ENCODE measurements around the gene P3H2.

DNA sequence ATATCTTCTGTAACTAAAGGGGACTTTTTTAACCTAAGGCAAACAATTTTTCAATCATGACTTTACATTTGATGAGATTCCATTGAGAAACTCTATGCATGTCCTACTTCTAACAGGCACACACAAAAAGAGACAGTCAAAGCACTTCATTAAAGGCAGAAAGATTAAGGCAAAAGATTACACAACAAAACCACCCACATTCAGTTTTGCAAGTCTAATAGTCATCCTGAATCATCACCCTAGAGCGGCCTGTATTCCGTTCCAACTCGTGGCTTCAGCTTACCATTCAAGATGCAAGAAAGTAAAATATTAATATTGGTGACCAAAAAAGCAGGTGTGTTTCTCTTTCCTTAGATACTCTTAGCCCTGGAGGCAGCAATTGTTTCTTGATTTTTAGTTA lies 205.9 kb downstream of the P3H2 start:
- no peak for TF ChIP-seq POLR2A (IDR thresholded peaks at IDR 0.05)
- TF ChIP-seq, protein P1, sequence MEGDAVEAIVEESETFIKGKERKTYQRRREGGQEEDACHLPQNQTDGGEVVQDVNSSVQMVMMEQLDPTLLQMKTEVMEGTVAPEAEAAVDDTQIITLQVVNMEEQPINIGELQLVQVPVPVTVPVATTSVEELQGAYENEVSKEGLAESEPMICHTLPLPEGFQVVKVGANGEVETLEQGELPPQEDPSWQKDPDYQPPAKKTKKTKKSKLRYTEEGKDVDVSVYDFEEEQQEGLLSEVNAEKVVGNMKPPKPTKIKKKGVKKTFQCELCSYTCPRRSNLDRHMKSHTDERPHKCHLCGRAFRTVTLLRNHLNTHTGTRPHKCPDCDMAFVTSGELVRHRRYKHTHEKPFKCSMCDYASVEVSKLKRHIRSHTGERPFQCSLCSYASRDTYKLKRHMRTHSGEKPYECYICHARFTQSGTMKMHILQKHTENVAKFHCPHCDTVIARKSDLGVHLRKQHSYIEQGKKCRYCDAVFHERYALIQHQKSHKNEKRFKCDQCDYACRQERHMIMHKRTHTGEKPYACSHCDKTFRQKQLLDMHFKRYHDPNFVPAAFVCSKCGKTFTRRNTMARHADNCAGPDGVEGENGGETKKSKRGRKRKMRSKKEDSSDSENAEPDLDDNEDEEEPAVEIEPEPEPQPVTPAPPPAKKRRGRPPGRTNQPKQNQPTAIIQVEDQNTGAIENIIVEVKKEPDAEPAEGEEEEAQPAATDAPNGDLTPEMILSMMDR (IDR thresholded peaks at IDR 0.05), result no peak
